ENCODE data around the gene CACHD1. TPM values are rescaled to one million over a fixed set of nuclear protein-coding genes. Genes with fewer than 3 reads are reported as not detected.

CACHD1 gene
- total and polyA plus RNA-seq, 2 of the 8 experiments (the other 6 are each of a cell fraction or from before 2014, with no cell fraction given) = 22.2 to 42.5 TPM

GRCh38 chr1:64542118-64542517 is 72.2 kb downstream of the CACHD1 start:
- H3K9me3 ChIP-seq (ENCODE audit: insufficient read depth in 2 of 2, low read depth in 1 of 2, low read length in 1 of 2) = no peaks in the 10 kb centered on the region
- no peak overlapping the region for H3K14ac ChIP-seq (ENCODE audit: insufficient read length)
- WGBS, 2 experiments (ENCODE audit: extremely low coverage in 1 of 2, insufficient coverage in 1 of 2, insufficient read length in 1 of 2, insufficient replicate concordance in 2 of 2, low coverage in 1 of 2, low lambda C conversion rate in 2 of 2, missing lambda C conversion rate in 1 of 2) = 84% methylated on average over 4 of the region's 4 CpGs; no CpG with 5 or more reads in 1 of the 2 experiments
- H4K91ac ChIP-seq (replicated peaks; ENCODE audit: insufficient read length, low read length) = no peak overlapping the region
- no peak overlapping the region for H3K56ac ChIP-seq (replicated peaks; ENCODE audit: insufficient read length, low read depth, low read length)
- no peak overlapping the region for H2BK12ac ChIP-seq (ENCODE audit: low read depth, low read length)
- POLR2A ChIA-PET (ENCODE audit: partially characterized antibody) = no interaction called here
- no peak overlapping the region for H2BK20ac ChIP-seq (ENCODE audit: low read length)
- peaks cover 15 to 22% of the 10 kb centered on the region in 2 experiments for H4K20me1 ChIP-seq (replicated peaks in 1 of 2; ENCODE audit: control insufficient read depth in 1 of 2, insufficient read depth in 2 of 2, low read length in 2 of 2)
- H2BK5ac ChIP-seq (ENCODE audit: low read depth, low read length) = no peak overlapping the region
- FAIRE-seq (no peak), DNase-seq (ENCODE audit: low read depth in 1 of 2, low spot score in 2 of 2) (no peak)
- peaks cover 5 to 27% (median 15%) of the 10 kb centered on the region in 4 experiments; a peak in 6 of 7 replicates for H3K4me1 ChIP-seq (replicated peaks in 1 of 4; ENCODE audit: control insufficient read depth in 3 of 4, insufficient read depth in 4 of 4, low read length in 3 of 4)
- H3K27me3 ChIP-seq (replicated peaks in 1 of 4; ENCODE audit: control insufficient read depth in 3 of 4, extremely low read depth in 1 of 4, insufficient read depth in 3 of 4, low read length in 3 of 4) = no peaks in the 10 kb centered on the region
- no peak overlapping the region for H3K4me2 ChIP-seq (ENCODE audit: insufficient read depth in 1 of 2, low read depth in 2 of 2, low read length in 2 of 2)
- H3K79me2 ChIP-seq (ENCODE audit: control insufficient read depth in 1 of 2, insufficient read depth in 2 of 2, low read length in 2 of 2) = peaks cover 0 to 98% of the 10 kb centered on the region in 2 experiments; a peak in 3 of 4 replicates
- H2AK5ac ChIP-seq (ENCODE audit: low read depth, low read length) = no peak overlapping the region
- H3K27ac ChIP-seq (ENCODE audit: low read depth, low read length) = no peak overlapping the region
- no peak overlapping the region for H2AFZ ChIP-seq (ENCODE audit: low read length)
- no peak overlapping the region for H3K18ac ChIP-seq (ENCODE audit: extremely low read depth, low read length)
- no peaks in the 10 kb centered on the region for H3K23me2 ChIP-seq (ENCODE audit: low read depth, low read length)
- no peak overlapping the region for H4K5ac ChIP-seq (ENCODE audit: insufficient read length, low read depth, low read length)
- H3K4ac ChIP-seq (replicated peaks; ENCODE audit: insufficient read length, low read depth, low read length) = no peak overlapping the region
- no peak overlapping the region for H2BK120ac ChIP-seq (replicated peaks; ENCODE audit: low read depth, low read length)
- CTCF ChIA-PET (ENCODE audit: partially characterized antibody) = no interaction called here
- H3K9ac ChIP-seq (replicated peaks in 1 of 4; ENCODE audit: extremely low read depth in 1 of 4, low read depth in 3 of 4, low read length in 3 of 4) = no peak overlapping the region
- peaks cover 8% of the 10 kb centered on the region for H3K79me1 ChIP-seq (ENCODE audit: low read depth, low read length)
- H4K8ac ChIP-seq (ENCODE audit: extremely low read depth, insufficient read depth, low read length) = no peak overlapping the region
- no peak overlapping the region for H3K23ac ChIP-seq (ENCODE audit: insufficient read length)
- no peak overlapping the region for H2BK15ac ChIP-seq (ENCODE audit: low read length)
- no peaks in the 10 kb centered on the region for H3K36me3 ChIP-seq (ENCODE audit: control insufficient read depth in 2 of 4, insufficient read depth in 4 of 4, low read length in 3 of 4)
- no peak overlapping the region for H3K4me3 ChIP-seq (ENCODE audit: extremely low read depth in 1 of 4, insufficient read depth in 2 of 4, low read depth in 3 of 4, low read length in 4 of 4)
- TF ChIP-seq ZNF274 (IDR thresholded peaks at IDR 0.05; ENCODE audit: borderline replicate concordance, extremely low read depth, low read length) (no peak), CBX8 (IDR thresholded peaks at IDR 0.05; ENCODE audit: borderline replicate concordance, low read depth, low read length) (no peak), KDM4A (IDR thresholded peaks at IDR 0.05; ENCODE audit: low read depth, low read length, severe bottlenecking) (no peak), SUZ12 (IDR thresholded peaks at IDR 0.05; ENCODE audit: low read length) (no peak), POU5F1 (IDR thresholded peaks at IDR 0.05; ENCODE audit: low read depth, low read length) (no peak), RXRA (IDR thresholded peaks at IDR 0.05; ENCODE audit: insufficient read depth, low read depth, low read length) (no peak), GABPA (IDR thresholded peaks at IDR 0.05; ENCODE audit: borderline replicate concordance, insufficient read depth, low read length) (no peak), RNF2 (IDR thresholded peaks at IDR 0.05; ENCODE audit: borderline replicate concordance, low read depth, low read length, missing control alignments, poor library complexity, severe bottlenecking) (no peak)

All from H1 (cell line).